Stimulated activated CD8-positive, alpha-beta memory T cell treated with anti-CD3 and anti-CD28 coated beads, Interleukin-2, amount 100 ng/mL, for 1 hour (primary cell): ENCODE results near the gene TRABD.

Experiments used
- DNase-seq, 2 donors: peaks; one replicate each; pipeline ENCODE4 v3.0.0-alpha.2; 2020; ENCODE audit warnings: low read depth in 2 of 2

Gene TRABD

DNA sequence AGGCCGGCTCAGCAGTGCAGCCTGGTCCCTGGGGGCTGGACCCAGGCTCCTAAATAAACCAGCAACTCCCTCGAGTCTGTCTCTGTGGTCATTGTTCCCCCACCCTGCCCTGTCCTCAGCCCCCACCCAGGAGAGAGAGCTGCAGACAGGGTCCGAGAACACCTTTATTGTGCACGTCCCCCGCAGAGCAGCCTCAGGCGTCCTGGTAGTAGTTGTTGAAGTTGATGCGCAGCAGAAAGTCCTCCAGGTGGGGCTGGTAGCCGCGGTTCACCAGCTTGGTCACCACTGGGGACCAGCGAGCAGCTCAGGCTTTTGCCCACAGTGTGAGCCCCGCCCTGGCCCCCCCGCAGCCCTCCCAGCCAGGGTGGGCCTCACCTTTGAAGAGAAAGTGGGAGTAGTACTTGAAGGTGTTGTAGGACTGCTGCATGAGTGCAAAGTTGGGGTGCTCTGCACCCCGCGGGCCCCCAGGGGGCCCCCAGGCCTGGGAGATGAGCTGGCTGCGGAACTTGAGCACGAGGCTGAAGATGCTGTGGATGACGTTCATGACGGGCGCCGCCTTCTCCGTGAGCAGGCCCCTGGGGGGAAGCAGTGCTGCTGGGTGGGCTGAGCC is 31.9 kb downstream of the TRABD start:
- DNase-seq: no peak

DNA sequence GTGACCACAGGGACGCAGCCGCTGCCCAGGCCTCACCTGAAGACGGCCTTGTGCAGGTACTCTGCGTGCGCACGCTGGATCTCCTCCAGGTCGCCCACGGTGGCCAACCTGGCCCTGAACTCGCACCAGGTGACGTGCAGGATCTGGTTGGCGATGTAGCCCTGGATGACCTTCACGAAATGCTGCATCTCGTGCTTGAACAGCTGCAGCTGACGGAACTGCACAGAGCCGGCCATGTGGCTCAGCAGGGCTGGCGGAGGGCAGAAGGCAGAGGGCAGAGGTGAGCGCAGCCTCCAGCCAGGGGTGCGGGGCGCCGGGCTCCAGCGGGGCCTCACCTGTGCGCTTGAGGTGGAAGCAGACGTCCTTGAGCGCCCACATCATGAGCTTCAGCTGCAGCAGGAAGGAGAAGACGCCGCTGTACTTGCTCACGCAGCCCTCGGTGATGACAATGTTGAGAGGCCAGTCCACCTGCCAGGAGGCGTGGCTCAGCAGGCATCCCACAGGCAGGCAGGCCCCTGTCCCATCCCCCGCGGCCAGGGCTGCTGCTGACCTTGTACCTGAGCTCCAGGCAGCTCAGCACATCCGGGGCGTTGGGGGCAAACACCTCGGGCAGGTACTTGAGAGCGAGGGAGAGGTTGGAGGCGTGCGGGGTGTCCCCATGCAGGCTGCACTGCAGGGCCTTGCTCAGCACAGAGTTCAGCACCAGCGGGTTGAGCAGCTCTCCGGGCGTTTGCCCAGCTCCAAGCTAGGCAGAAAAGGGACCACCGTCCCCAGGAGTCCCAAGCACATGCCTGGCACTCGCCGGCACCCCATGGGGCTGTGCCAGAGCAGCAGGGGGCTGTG is 32.7 kb downstream of the TRABD start:
- no peak for DNase-seq

DNA sequence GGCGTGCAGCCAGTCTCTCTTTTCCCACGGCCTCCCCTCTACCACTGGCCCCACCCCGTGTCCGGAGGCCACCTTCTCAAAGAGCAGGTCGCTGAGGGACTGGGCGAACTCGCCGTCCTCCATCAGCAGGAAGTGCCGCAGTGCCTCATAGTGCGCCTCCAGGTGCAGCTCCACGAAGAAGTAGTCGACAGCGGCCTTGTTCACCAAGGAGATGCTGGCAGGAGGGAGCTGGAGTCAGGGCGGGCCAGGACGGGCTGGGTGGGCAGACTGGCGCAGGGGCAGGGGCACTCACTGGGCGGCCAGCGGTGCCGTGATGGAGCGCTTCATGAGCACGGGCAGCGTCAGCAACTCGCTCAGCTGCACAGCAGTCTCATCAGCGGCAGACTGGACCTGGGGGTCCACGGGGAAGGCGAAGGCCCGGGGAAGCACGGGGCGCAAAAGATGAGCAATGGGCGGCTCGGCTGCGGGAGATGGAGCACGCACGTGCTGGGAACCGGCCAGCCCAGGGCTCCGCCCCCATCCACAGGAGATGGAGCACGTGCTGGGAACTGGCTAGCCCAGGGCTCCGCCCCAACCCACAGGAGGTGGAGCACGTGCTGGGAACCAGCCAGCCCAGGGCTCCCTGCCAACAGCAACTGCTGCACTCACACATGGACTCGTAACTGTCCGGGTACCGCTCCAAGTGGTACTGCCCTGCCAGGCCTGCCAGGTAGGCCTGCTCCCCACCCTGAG is 33.4 kb downstream of the TRABD start:
- DNase-seq: no peak

DNA sequence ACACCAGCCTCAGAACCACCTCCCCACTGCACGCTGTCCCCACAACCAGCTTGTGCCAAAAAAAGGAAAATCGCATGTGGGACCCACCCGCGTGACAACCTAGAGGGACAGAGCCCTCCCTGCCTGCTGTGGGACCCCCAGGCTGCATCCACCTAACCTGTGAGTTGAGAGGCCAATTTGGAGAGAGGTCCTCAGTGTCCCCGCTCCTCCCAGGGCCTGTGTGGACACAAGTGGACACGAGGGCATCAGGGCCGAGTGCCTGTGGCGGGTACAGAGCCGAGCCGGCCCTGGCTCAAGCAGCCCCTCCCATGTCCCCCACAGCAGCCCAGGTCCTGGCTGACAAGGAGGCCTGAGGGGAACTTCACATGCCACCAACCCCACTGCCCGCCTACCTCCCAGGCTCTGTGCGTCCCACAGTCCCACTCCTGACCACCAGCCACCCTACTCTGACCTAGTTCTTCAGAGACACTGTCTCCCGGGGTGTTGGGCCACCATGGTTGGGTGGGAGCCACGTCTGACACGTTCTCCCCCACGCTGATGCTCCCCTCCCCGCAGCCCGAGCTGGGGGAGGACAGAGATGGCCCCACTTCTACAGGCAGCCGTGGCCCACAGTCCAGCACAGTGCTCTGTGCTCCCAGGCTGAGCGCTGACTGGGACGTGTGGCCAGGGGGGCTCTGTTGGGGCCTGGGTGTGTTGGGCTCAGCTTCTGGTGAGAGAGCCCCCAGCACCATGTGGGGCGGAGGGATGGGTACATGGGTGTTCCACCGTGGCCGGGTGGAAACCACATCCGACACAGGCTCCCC is 34.3 kb downstream of the TRABD start:
- no peak for DNase-seq

DNA sequence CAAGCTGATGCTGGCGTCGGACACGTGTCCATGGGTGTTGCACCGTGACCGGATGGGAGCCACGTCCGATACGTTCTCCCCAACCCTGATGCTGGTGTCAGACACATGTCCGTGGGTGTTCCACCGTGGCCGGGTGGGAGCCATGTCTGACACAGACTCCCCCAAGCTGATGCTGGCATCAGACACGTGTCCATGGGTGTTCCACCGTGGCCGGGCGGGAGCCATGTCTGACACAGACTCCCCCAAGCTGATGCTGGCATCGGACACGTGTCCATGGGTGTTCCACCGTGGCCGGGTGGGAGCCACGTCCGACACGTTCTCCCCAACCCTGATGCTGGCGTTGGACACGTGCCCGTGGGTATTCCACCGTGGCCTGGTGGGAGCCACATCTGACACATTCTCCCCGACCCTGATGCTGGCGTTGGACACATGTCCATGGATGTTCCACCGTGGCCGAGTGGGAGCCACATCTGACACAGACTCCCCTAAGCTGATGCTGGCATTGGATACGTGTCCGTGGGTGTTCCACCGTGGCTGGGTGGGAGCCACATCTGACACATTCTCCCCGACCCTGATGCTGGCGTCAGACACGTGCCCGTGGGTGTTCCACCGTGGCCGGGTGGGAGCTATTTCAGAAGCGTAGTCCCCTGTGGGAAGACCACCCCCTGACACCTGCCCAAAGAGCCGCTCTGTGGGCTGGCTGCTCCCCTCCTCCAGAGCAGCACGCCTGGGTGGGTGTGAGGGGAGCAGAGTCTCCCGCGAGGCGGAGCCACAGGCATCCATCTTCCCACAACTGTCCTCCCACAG is 35.1 kb downstream of the TRABD start:
- no peak for DNase-seq

DNA sequence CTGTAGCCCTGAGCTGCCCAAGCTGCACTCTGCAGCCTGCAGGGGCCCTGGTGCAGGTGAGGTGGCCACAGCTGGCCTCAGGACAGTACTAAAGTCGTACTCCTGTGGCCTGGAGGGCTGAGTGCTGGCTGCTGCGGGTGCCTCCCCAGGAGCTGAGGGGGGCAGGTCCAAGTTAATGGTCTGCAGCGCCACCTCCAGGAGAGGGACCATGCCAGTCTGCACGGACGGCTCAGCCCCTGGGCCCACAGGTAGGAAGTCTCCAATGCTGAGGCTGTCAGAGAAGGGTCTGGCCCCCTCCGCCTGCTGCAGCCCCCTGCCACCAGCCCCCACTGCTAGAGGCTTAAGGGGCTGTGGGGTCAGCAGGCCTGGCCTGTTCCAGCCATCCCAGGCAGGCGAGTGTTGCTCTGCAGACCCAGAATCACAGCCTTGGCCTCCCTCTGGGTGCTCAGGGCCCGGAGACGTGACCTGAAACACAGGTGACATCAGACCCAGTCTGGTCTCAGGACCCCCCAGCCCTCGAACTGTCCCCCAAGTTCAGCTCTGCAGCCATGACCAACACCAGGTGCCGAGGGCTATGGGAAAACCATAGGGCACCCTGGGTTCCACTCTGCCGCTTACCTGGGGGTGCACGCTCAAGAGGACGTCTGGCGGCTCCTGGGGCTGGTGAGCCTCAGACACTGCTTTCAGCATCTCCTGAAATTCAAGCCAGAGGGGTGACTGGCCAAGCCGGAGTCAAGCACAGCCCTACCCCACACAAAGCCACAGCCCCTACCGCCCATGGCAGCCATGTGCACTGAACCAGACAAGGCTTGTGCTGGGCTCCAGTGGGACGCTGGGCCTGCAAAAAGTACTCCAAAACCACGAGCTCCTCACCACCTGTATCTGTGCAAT is 35.9 kb downstream of the TRABD start:
- DNase-seq: no peak

DNA sequence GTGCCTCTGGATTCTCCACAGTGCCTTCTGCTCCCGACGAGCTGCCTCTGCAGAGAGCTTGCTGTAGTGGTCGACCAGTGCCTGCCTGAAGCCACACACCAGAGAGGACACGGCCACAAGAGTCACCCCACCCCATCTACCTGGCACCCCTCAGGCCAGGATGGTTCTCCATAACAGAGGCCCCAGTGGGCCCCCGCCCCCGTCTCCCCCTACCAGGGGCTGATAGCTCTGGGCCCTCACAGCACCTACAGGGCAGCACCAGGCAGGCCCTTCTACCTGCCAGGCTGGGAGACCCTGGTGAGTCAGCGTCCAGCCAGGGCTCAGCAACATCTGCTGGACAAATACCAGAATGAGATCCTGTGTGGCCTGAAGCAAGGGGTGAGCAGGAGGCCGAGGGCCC is 36.8 kb downstream of the TRABD start:
- DNase-seq: no peak

DNA sequence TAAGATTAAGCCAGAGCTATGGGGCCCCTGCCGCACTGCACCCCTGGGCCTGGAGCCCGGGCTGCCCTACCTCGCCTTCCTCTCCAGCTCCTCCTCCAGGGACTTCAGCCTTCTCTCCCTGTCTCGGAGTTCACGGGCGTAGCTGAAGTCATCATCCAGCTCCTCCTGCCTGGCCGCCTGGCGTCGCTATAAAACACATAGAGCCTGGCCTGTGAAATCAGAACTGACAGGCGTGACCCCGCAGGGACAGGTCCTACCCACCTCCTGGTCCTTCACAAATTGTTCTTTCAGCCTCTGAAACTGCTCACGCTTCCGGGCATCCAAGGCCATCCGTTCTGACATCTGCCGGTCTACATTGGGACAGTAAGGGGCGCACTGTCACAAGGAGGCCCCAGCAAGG is 38.4 kb downstream of the TRABD start:
- no peak for DNase-seq

DNA sequence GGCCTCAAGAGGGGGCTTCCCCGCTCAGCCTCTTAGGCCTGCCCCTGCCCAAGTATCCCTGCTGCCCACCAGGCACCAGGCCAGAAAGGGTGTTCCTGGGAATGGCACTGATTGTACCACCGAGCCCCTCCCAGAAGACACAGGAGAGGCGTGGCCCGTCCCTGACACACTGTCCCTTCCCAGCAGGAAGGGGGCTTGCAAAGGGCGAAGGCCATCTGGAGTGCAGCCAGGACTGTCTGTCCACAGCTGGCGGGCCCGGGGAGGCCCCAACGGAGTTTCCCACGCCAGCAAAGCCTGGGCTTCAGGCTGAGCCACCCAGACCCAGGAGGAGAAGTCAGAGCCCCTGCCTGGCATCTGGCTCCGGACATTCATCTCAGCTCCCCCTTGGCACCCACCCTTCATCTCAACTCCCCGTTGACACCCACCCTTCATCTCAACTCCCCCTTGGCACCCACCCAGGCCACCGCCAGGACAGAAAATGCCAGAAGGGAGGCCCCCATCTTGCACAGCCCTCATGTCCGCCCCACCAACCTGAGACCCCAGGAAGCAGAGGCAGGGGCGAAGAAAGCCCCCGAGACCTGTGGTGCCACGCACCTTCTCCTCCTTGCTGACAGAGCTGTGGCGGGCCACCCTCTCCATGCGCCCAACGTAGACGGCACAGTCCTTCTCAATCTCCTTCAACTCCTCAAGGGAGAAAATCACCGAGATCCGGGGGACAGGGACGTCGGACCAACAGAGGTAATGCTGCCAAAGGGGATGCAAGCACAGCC is 39.7 kb downstream of the TRABD start:
- no peak for DNase-seq

DNA sequence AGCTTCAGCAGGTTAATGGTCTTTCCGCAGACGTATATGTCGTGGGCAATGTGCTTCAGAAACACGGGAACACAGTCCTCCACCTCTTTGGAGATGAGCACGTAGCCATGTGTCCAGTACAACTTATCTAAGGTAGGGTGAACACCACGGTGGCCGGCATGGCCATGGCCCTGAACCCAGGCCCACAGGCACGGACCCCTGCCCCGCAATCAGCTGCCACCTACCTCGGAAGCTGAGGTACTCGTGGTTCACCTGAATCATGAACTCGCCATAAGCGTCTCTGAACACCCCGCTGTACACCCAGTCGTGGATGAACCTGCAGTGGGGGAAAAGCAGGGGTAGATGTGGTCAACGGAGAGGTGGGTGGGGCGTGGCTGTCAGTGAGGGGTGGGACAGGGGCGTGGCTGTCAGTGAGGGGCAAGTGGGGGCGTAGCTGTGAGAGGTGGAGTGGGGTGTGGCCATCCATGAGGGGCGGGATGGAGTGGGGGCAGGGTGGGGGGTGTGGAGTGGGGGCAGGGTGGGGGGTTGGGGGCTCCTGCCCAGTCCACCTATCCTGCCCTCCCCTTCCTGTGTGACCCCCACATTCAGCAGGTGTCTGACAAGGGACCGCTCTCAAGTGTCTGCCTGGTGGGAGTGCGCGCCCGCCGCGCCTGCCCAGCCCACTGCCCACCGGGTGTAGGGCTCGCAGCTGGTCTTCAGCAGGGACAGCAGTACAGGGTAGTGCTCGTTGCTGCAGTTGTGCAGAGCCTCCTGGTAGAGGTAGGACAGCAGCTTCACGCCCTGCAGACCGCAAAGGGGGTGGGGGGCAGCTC is 40.6 kb downstream of the TRABD start:
- no peak for DNase-seq

DNA sequence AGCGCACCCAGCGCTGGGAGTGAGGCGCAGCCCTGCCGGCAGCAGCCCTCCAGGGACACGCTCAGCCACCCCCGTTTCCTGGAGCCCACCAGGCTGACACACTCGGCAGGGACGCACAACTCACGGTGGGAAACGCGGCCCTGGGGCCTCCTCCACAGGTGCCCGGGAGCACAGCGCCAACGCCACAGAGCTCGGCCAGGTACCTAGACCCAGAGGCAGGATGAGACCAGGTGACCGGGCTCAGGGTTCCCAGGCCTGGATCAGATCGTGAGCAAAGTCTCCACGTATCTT is 41.1 kb downstream of the TRABD start:
- DNase-seq: no peak

DNA sequence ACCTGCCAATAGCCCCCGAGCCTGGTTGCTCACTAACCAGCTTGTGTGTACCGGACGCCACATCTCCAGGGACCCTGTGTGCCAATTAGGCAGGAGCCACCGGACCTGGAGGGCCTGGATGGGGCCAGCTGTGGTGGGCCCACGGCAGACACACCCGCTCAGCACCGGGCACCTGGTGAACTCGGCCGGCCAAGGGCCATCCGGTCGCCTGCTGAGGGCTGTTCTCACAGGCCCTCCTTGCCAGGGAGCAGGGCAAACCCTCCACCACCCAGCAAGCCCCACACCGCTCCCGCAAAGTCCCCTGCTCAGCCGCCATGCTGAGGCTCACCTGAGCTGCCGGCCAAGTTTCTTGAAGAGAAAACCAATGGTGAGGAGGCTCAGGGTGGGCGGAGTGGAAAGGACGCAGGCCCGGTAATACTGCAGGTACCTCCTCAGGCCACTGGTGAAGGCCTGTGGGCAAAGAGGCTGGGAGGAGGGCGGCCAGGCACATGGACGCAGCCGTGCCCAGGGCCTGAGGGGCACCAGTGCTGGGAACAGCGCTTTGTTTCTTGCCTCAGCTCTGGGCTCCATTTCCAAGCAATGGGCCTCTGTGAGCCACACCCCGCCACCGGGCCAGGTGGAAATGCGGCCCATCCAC is 42.0 kb downstream of the TRABD start:
- DNase-seq: no peak

DNA sequence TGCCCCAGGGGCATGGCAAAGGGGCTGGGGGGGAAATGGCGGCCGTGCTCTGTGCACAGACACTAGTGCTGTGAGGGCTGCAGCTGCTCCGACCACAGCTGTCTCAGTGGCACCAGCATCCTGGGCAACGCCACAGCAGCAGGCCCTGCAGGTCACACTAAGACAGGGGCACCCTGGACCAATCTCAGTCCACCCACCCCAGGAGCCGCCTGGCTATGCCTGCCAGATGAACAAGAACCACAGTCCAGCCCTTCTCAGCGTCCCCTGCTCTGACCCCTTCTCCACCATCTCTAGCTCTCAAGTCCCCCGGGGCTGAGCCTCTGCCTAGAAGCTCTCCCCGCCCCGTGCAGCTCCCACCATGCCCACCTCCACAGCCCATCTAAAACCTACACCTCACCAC is 42.7 kb downstream of the TRABD start:
- no peak for DNase-seq

DNA sequence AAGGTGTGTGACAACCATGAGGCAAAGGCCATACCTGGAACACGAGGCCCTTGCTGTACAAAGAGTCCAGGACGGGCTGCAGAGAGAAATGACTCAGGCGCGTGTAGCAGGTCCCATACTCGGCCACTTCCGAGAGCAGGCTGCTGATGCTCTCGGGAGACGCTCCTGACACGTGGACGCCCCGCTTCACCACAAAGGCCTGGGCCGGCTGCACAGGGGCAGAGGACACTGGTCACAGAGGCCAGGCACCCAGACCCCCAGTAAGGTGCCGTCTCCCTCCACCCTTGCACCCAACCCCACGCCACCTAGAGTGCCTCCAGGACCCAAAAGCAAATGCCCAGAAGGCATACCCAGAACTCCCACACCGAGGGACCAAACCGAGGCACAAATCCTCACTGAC is 43.7 kb downstream of the TRABD start:
- no peak for DNase-seq

DNA sequence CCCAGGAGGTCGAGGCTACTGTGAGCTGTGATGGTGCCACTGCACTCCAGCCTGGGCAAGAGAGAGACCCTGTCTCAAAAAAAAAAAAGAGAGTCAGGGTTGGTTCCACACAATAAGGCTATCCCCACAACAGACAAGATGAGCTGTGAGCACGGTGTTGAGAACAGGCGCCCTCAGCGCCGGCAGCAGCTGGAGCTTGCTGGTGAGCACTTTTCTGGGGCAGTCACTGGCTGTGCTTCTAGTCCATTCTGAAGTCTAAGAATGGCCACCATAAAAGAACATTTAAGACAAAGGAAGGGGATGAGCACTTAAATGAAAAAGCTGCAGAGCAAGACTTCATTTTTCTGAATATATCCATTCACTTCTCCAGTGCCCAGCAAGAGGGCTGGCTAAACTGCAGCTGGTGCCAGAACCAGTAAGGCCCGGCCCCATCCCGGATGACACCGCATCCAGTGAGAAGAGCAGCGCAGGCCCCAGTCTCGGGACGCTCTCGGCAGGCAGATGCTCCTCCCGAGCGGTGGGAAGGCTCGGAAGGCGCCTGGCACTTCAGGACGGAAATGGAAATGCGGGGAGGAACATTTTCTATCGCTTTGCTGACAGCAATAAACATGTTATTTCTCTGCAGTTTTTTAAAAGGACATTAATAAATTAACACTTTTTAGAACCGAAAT is 46.9 kb downstream of the TRABD start:
- no peak for DNase-seq

DNA sequence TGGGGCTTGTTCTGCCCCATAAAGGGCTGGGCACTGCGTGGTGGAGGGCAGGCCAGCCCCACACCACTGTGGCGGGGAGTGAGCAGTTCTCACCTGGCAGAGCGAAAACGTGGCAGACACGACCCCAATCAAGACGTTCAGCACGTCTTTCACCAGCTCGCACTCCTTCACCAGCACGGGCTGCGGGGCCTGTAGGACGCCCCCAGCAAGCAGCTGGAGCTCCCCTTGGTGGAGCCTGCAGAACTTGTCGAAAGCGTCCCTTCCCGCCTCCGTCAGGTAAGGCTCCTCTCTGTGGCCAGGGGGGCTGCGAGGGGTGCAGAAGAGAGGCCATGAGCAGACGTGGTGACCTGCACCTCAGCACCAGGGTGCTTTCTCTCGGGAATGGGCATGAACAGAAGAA is 47.5 kb downstream of the TRABD start:
- no peak for DNase-seq

DNA sequence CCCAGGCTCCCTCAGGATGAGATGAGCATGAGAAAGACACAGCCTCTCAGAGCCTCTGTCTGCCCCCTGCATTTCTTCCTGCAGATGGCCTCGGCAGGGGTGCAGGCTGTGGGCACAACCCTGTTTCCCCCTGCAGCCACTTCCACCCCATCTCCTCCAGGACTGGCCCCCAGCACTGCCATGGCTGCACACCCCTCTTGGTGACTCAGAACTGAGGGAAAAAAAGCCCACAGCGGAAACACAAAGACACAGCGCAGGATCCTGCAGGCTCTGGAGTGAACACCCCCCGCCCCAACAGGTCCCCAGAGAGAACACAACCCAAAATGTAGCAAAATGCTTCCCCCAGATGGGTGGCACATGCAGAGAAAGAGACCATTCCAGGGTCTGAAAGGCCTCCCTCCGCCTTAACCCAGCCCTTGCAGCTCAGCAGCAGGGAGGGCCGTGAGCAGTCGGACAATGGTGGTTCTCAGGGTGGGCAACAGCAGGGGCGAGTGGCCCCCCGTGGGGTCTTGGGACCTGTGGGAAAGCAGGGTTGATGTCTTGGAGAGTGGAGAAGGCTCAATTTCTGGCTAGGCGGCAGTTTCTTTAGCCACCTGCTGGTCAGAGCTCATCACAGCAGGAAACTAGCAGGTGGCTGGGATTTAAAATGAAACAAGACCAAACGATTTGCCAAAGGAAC is 51.2 kb downstream of the TRABD start:
- DNase-seq: no peak
